RWPE1 (cell line): ENCODE results near the gene HS1BP3.

Source experiments
- CTCF ChIA-PET: fragments of 350-600 bp; sonication (Branson Sonifier 250); formaldehyde crosslinking; extraction: SDS; loops from one replicate; lab custom pipeline; 2021; lab: Yijun Ruan, JAX
- POLR2A ChIA-PET: fragments of 400-600 bp; formaldehyde crosslinking; extraction: SDS; loops from one replicate; lab custom pipeline; 2020; ENCODE audit warnings: antibody characterized with exemption; ENCODE audit not compliant: low non-redundant PET; lab: Yijun Ruan, JAX
- DNase-seq: peaks from one replicate; pipeline ENCODE4 v3.0.0; 2012; ENCODE audit warnings: low spot score
- H3K27ac ChIP-seq: fragments of 450-650 bp; 2 replicates; pipeline ENCODE4 v1.5.1; 2017
- TF ChIP-seq, protein P1 (sequence below): fragments of 450-650 bp; conservative IDR thresholded peaks from 2 replicates; pipeline ENCODE4 v1.5.1; 2017; ENCODE audit warnings: low read depth, mild to moderate bottlenecking

Gene HS1BP3, protein sequence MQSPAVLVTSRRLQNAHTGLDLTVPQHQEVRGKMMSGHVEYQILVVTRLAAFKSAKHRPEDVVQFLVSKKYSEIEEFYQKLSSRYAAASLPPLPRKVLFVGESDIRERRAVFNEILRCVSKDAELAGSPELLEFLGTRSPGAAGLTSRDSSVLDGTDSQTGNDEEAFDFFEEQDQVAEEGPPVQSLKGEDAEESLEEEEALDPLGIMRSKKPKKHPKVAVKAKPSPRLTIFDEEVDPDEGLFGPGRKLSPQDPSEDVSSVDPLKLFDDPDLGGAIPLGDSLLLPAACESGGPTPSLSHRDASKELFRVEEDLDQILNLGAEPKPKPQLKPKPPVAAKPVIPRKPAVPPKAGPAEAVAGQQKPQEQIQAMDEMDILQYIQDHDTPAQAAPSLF

DNA sequence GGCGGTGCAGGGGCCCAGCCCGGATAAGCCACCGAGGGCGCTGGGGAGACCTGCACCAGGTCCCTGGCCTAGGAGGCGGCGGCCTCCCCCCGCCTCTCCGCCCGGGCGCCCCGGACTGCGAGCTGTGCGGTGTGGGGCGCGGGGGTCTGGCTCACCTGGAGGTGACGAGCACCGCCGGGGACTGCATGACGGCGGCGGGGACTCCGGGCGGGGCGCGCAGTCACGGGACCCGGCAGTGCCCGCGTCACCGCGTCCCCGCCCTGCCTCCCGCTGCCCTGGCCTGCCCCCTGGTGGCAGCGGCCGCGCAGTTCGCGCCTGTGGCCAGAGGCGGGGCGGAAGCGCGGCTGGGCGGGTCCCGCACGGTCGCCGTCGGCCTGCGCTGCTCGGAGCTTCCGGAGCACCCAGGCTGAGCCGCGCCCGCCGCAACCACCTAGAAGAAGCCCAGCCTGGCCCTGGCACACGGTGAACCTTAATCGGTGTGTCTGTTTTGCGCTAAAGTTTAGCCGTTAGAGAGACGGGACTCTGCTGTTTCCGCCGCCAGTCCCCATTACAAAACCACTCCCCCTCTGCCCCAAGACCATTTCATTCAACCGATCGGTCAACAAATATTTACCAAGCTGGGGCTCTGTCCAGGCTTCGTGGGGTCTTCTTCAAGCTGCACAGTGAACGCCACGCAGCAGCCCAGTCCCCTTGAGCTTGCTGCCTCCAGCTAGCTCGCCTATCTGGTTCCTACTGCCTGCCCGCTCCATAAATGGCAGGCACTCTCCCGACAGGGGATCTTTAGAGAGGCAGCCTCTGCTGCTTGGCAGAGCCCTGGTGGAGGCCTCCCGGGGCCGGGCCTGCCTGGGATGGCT, at the start of gene HS1BP3:
Gene HS1BP3, minus strand, starts transcription at position 222 of the 854 bp plus-strand sequence. Its CDS starts 35 bp downstream, at position 187.
- POLR2A ChIA-PET = interaction anchor here (0.8 kb wide), 1 partner anchor 204 kb away, joined by 3 read pairs; no protein-coding TSS in a partner anchor
- peak within 1 kb of the TSS; percentile 71 for H3K27ac ChIP-seq
- DNase-seq = peak; percentile 85
- CTCF ChIA-PET = interaction anchor here (0.6 to 2.9 kb wide), 26 partner anchors 8 to 595 kb away, joined by 3 to 16 read pairs (median 3); no protein-coding TSS in a partner anchor
- TF ChIP-seq, protein P1, sequence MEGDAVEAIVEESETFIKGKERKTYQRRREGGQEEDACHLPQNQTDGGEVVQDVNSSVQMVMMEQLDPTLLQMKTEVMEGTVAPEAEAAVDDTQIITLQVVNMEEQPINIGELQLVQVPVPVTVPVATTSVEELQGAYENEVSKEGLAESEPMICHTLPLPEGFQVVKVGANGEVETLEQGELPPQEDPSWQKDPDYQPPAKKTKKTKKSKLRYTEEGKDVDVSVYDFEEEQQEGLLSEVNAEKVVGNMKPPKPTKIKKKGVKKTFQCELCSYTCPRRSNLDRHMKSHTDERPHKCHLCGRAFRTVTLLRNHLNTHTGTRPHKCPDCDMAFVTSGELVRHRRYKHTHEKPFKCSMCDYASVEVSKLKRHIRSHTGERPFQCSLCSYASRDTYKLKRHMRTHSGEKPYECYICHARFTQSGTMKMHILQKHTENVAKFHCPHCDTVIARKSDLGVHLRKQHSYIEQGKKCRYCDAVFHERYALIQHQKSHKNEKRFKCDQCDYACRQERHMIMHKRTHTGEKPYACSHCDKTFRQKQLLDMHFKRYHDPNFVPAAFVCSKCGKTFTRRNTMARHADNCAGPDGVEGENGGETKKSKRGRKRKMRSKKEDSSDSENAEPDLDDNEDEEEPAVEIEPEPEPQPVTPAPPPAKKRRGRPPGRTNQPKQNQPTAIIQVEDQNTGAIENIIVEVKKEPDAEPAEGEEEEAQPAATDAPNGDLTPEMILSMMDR = peak; percentile 94

DNA sequence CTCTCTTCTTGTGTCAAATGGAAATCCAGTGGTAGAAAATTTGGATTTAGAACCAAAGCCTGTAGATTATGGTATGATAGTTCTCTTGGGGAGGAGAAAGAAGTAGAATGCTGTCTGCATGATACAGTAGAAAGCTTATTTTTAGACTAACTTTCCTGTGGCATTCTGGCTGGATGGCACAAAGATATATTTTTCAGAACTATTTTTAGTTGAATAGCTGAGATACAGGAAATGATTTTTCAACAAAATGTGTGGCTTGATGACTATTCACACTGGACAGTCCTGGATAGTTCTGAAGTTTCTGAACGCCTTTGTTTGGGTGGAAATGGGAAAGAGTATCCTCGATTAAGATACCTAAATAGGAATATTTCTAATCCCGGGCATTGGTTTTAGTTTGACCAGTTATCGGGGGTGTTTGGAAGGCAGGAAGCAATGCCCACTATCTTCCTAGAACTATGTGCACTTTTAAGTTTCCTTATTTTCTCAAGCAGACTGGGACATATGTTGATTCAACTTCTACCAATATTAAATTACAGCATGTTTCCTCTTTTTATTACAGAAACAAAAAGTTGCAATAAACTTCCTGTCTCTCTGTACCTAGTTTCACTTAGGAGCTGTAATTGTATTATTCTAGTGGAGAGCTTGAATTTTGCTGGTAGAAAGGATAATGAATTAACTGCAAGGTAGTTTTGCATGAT, 48.2 kb upstream of the HS1BP3 start:
- ChIA-PET CTCF (no interaction called here), POLR2A (no interaction called here)
- no peak for DNase-seq
- no peak overlapping the region for H3K27ac ChIP-seq
- TF ChIP-seq, protein P1 = no peak

DNA sequence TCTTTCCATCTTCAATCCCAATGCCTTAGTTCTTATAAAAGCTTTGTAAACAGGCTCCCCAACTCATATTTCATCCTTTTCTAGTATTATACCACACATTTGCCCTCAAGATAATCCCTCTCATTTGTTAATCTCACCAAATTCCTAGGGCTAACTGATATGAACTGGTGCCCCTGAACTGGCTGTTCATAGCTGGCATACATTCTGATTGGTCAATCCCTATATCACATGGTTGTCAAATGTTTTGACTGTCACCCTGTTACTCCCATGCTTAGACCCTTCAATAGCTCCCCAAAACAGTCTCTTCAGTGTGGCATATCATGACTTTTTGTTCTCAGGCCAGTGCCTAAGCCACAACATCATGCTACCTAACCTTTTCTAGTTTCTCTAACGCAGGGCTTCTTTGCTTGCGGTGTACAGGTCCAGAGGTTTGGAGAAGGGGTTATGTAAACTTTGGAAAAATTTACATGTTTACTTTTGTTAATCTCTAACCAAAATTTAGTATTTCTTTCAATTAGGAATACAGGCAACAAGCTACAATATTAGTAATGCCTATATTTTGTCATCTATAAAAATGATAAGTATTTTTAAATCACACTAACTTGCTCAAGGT, 46.5 kb upstream of the HS1BP3 start:
- H3K27ac ChIP-seq = no peak overlapping the region
- TF ChIP-seq, protein P1 = no peak
- POLR2A ChIA-PET = no interaction called here
- CTCF ChIA-PET = interaction anchor here (0.6 to 1.3 kb wide), 2 partner anchors 20 to 1994 kb away, joined by 3 to 5 read pairs; no protein-coding TSS in a partner anchor
- no peak for DNase-seq

DNA sequence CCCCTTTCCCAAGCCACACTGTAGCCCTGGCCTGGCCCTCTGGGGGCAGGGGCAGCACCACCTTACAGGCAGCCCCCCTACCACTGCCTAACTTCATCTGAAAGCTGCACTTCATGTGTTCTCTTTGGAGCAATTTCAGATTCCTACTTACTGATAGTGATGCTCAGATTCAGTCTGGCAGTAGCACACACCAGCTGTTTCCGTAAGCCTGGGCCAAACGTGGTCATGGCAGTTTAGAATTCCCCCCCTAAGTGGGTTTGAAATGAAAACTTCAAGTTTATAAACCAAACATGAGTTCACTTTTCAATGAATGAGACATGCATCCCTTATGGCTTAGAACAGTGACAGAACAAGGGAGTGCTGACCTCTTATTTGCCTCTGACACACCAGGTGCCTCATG, 45.5 kb upstream of the HS1BP3 start:
- TF ChIP-seq, protein P1 = no peak
- no peak overlapping the region for H3K27ac ChIP-seq
- no peak for DNase-seq
- POLR2A ChIA-PET = no interaction called here
- CTCF ChIA-PET = no interaction called here

DNA sequence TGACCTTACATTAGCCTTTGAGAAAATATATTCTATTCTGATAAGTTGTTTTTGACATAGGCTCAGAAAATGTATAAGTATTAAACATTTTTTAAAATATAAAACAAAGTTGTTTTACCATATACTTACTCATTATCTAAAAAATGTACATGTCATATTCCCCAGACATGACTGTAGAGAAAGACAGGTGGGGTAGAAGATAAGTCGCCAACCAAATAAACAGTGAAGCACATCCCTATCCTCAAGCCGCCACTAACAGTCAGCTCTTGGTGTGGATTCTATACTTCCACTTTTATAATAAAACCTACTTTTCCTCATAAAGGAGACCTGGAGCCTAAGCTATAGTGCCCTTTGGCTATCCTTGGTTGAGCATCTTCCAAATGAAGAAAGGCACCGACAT, 42.4 kb upstream of the HS1BP3 start:
- ChIA-PET CTCF (no interaction called here), POLR2A (no interaction called here)
- H3K27ac ChIP-seq = no peak overlapping the region

More for the DNA sequence above, 42.4 kb upstream of the HS1BP3 start:
- TF ChIP-seq, protein P1 = no peak
- DNase-seq = no peak
